Stimulated activated CD4-positive, alpha-beta T cell treated with anti-CD3 and anti-CD28 coated beads, Interleukin-2, amount 100 ng/mL, for 48 hours (primary cell): ENCODE data around the gene LRCH3.
A peak's percentile ranks its signal among the peaks of the same experiment; 100 is the strongest.

Experiments
- DNase-seq, 2 donors: peaks; one replicate each; pipeline ENCODE4 v3.0.0-alpha.2; 2020

Gene LRCH3

DNA sequence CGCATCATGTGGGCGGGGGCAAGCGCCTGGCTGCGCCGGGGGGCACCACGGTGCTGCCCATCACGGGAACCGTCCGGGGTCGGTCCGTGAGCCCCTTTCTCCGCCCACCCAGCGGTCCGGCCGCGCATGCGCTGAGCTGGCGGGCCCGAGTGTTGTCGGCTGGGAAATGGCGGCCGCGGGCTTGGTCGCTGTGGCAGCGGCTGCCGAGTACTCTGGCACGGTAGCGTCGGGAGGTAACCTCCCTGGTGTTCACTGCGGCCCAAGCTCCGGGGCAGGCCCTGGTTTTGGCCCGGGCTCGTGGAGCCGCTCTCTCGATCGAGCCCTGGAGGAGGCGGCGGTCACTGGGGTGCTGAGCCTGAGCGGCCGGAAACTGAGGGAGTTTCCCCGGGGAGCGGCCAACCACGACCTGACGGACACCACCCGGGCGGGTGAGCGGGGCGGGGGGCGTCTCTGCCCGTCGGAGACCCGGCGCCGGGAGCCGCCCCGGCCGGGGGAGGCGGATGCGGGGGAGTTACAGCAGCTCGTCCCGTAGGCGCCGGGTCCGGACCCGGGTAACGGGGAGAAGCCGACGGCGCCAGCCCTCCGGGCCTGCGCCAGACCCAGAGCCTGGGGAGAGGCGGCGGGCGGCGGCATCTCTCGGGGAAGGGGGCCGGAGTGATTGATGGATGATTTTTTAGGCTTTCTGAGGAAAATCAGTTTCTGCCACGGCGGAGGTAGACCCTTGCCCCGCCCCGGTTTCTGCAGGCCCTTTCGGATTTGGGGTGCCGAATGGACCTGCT is at the start of gene LRCH3:
LRCH3 (plus strand) TSS at position 142 of the 779 bp plus-strand sequence; CDS start at position 167, 25 bp downstream.
- peak; percentile 76 to 83 for DNase-seq

- DNase-seq = no peak
Observed at GRCh38 chr3:197742787-197743186, 48.3 kb upstream of the LRCH3 start.

GRCh38 chr3:197746209-197746608 is 44.8 kb upstream of the LRCH3 start:
- DNase-seq = no peak

GRCh38 chr3:197746801-197747237 is 44.2 kb upstream of the LRCH3 start:
- no peak for DNase-seq

- no peak for DNase-seq
Observed at GRCh38 chr3:197748597-197749314, 42.3 kb upstream of the LRCH3 start.

DNA sequence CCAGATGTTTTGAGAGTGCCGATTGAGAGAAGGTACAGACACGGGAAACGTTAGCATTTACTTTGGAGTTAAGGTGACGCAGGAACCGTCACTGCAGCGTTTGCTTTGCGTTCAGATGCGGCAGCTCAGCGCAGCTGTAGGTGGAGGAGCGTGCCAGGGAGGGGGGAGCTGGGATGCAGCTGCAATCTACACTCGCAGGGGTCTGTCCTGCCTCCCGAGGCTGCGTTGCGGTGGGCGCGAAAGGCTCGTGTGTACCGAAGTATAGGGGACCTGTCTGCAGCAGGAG is 41.8 kb upstream of the LRCH3 start:
- DNase-seq = no peak

DNA sequence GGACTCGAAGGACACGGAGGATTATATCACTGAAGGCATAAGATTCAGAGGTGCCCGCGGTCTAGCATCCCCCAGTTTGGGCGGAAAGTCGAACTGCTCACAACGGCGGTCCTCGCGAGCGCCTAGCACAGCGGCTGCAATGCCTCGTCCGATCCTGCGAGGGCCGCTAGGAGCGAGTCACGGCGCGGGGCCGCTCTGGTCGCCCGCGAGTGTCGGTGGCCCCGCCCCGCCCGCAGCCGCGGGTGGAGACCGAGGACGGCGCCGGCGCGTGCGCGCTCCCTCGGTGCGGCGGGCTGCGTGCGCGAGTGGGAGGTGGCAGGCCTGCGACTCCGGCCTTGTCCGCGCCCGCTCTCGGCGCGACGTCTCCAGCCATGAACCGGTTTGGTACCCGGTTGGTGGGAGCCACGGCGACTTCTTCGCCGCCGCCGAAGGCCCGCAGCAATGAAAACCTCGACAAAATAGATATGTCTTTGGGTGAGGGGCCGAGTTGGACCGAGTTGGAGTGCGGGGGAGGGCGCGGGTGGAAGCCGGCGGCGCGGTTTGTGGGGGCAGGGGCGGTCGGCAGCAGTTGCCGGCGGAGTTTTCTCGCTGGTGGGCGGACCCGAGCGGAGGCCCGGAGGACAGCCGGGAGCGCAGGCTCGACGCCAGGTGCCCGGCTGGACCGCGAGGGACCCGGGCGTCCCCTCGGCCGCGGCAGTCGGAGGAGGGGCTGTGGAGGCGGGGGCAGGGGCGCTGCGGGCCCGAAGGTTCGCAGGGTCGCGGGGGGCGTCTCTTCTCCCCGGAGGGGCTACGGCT is 41.3 kb upstream of the LRCH3 start, which contains the start of gene FYTTD1:
FYTTD1 (plus strand) TSS at position 283 of the 795 bp plus-strand sequence; CDS start at position 372, 89 bp downstream.
- peak; percentile 76 to 80 for DNase-seq

GRCh38 chr3:197750396-197750831 is 40.6 kb upstream of the LRCH3 start:
- peak; percentile 37 to 39 for DNase-seq

DNA sequence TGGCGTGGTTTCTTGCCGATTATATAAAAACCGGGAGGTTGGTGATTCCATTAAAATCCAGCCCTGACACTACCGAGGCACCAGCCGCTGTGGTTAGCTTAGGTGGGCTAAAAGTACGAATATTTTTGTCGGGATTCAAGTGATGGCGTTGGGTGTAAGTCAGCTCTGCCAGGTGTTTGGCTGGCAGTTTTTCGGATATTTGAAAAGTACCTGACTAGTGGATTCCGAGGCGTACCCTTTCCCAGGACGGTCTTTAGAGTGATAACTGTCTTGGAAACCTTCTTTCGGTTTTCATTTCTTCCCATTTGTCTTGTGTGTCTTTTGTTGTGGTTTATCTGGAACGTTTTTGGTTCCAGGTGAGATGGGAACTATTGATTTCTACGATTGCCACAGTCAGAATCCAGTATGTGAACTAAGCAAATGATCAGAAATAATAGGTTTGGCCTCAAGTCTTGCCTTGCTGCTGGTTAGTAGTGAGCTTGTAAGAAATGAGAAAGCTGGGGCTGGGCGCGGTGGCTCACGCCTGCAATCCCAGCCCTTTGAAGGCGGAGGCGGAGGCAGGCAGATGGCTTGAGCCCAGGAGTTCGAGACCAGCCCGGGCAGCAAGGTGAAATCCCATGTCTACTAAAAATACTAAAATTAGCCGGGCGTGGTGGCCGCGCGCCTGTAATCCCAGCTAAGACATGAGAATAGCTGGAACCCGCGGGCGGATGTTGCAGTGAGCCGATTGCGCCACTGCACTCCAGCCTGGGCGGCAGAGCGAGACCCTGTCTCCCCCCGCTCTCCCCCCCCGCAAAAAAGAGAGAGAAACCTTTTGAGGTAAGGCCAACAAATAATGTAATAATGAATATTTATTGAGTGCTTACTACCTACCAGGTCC is 40.0 kb upstream of the LRCH3 start:
- DNase-seq = peak; percentile 30 to 41

DNA sequence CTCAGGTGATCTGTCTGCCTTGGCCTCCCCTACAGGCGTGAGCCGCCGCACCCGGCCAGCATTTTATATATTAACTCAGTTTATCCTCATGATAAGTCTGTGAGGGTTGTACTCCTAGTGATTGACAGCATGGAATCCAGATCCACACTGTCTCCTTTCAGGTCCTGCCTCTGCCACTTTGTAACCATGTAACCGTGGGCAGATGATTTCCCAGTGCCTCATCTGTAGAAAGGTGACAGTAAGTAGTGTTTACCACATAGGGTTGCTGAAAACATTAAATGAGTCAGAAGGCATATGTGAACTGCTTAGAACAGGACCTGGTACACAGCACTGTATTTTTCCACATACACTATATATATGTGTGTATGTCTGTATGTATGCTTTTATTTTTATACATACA is 38.9 kb upstream of the LRCH3 start:
- DNase-seq = no peak

GRCh38 chr3:197753263-197753662 is 37.8 kb upstream of the LRCH3 start:
- DNase-seq = no peak

- DNase-seq = no peak
Observed at GRCh38 chr3:197756704-197757103, 34.4 kb upstream of the LRCH3 start.

- no peak for DNase-seq
Observed at GRCh38 chr3:197758512-197758911, 32.5 kb upstream of the LRCH3 start.

GRCh38 chr3:197761784-197762183 is 29.3 kb upstream of the LRCH3 start:
- no peak for DNase-seq

- no peak for DNase-seq
Observed at GRCh38 chr3:197775317-197775716, 15.7 kb upstream of the LRCH3 start.

DNA sequence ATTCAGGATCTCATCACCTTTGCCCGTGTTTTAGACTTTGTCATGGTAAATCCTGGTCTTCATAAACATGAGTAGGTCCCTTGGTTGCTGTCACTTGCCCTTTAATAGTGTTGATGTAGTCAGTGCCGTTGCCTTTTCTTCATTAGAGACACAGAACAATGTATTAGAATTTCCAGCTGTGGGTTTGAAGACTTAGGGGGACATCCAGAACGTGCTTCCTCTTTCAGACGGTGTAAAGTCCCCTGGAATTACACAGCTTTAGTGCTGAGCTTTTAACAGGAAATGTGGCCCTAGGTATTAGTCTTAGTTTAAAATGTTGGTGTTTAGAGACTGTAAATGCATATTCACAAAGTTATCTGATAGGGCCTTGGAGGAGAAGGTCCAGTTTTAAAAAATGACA is 8.8 kb upstream of the LRCH3 start:
- DNase-seq = no peak

- DNase-seq = no peak
Observed at GRCh38 chr3:197784019-197784585, 7.0 kb upstream of the LRCH3 start.

GRCh38 chr3:197787412-197787811 is 3.6 kb upstream of the LRCH3 start:
- no peak for DNase-seq

DNA sequence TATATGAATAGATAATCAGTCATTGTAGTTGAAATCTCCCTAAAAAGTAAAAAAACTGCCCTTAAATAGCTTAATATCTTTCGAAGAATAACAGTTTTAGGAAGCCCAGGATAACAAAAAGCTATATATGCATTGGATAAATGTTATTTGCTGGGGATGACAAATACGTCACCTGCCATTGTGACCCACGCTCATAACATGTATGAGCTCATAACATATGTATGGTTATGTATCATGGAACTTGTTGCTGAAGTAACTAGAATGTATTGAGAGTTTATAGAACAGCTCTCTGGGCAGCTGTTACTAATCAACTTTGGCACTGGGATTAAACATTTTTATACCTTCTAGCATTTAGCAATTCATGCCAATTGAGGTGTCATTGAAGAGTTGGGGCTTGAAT is 1.7 kb upstream of the LRCH3 start:
- no peak for DNase-seq

- no peak for DNase-seq
Observed at GRCh38 chr3:197790033-197790432, 1.0 kb upstream of the LRCH3 start.

DNA sequence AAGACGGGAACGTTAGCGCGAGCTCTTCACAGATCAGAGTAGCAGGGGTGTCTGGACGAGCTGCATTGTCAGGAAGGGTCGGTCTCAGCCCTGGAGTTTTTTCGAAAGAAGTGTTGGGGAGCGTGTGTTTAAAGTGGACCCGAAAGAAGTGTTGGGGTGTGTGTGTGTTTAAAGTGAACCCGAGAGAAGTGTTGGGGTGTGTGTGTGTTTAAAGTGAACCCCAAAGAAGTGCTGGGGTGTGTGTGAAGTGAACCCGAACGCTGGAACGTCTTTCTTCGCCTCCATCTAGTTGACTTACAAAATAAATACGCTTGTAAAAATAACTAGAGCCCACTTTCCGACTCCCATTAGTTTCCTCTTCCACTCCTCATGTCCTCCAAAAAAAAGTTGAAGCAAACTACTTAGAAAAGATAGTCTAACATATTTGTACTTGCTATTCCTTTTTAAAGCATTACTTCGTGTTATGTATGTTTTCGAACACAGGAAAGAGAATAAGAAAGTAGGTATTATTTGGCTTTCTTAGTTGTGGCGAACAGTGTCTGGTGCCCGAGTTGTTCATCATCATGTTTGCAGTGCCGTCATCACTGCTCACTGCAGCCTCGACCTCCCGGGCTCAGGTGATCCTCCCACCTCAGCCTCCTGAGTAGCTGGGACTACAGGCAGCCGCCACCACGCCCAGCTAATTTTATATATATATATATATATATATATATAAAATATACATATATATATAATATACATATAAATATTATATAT is 1.0 kb downstream of the LRCH3 start:
- DNase-seq = peak in 1 of 2 donors; percentile 21
